Measurements from ENCODE around the gene ZMYM3. TPM values are rescaled to one million over a fixed set of nuclear protein-coding genes. Genes with fewer than 3 reads are reported as not detected.
"Not testable (repeated sequence)": the region's sequence is repeated elsewhere in the genome, so short reads cannot be mapped to it uniquely, and the experiment has no call there.

Gene ZMYM3
- total and polyA plus RNA-seq, 2 experiments from 2014 or later: 31.0 to 71.1 TPM

DNA sequence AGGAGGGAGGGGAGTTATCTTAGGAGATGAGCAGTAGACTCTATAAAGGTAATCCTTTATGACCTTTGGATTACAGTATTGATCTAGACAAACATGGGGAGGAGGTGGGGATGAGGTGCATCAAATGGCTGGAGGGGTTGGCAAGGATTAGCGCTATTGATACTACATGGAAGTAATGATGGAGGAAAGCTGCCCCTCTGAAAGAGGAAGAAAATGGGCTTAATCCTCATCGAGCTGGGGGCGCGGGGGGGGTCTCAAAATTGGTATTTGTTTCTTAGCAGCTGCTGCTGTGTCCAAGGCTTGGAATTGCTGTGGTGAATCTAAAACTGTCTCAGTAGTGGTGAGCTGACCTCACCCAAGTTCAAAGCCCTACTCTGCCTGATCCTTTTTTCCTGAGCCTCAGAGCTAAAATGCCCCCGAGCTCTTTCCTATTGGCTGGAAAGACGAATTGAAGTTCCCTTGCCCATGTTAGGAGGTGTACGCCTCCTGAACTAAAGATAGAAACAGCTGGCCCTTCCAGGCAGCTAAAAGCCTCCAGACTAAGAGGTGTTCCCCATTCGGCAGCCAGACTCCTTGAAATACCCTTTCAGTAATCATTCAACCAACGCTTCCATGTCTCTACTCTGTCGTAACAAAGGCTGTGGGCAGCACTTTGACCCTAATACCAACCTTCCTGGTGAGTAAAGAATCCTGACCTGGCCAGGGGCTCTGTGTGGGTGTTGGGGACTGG is 47.4 kb upstream of the ZMYM3 start, which contains the start of gene ITGB1BP2:
TSS of gene ITGB1BP2 (plus strand) at position 556 of the 730 bp plus-strand sequence. CDS start at position 613, 57 bp downstream.
- H3K27me3 Mint-ChIP-seq (ENCODE audit: insufficient read depth, low read depth, poor library complexity): peaks cover 4% of the 10 kb centered on the region
- TF ChIP-seq POLR2AphosphoS5 (IDR thresholded peaks at IDR 0.05; ENCODE audit: low read depth): peak; percentile 63; the same call in 1 of the 2 replicates
- TF ChIP-seq, protein P1, sequence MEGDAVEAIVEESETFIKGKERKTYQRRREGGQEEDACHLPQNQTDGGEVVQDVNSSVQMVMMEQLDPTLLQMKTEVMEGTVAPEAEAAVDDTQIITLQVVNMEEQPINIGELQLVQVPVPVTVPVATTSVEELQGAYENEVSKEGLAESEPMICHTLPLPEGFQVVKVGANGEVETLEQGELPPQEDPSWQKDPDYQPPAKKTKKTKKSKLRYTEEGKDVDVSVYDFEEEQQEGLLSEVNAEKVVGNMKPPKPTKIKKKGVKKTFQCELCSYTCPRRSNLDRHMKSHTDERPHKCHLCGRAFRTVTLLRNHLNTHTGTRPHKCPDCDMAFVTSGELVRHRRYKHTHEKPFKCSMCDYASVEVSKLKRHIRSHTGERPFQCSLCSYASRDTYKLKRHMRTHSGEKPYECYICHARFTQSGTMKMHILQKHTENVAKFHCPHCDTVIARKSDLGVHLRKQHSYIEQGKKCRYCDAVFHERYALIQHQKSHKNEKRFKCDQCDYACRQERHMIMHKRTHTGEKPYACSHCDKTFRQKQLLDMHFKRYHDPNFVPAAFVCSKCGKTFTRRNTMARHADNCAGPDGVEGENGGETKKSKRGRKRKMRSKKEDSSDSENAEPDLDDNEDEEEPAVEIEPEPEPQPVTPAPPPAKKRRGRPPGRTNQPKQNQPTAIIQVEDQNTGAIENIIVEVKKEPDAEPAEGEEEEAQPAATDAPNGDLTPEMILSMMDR (conservative IDR thresholded peaks at IDR 0.05; ENCODE audit: low read depth in 2 of 2): no peak
- peak; percentile 58 for ATAC-seq
- Histone ChIP-seq H3K27me3 (ENCODE audit: insufficient read depth) (no peaks in the 10 kb centered on the region), H2AFZ (no peak within 1 kb of the TSS), H3K36me3 (ENCODE audit: insufficient read depth) (peaks cover 23% of the 10 kb centered on the region), H3K79me2 (replicated peaks; ENCODE audit: insufficient read depth) (no peaks in the 10 kb centered on the region), H3F3A (replicated peaks; ENCODE audit: low read depth) (peaks cover 8% of the 10 kb centered on the region; the same call in 1 of the 2 replicates), H3K9me2 (ENCODE audit: insufficient read depth) (no peaks in the 10 kb centered on the region), H4K20me1 (replicated peaks; ENCODE audit: insufficient read depth) (peaks cover 8% of the 10 kb centered on the region; the same call in 1 of the 2 replicates), H3K27ac (ENCODE audit: low read depth) (peak within 1 kb of the TSS; percentile 55; the same call in 1 of the 2 replicates), H3K4me1 (ENCODE audit: insufficient read depth) (no peaks in the 10 kb centered on the region), H3K4me3 (no peak within 1 kb of the TSS), H3K4me2 (no peak within 1 kb of the TSS)
- DNase-seq (ENCODE audit: low spot score): peak; percentile 34
- H3K4me1 Mint-ChIP-seq: peaks cover 14% of the 10 kb centered on the region; the same call in 2 of the 3 replicates
- no peaks in the 10 kb centered on the region for H3K9me3 Mint-ChIP-seq
- peaks cover 79% of the 10 kb centered on the region for H3K36me3 Mint-ChIP-seq (ENCODE audit: low read depth)
- peak within 1 kb of the TSS; percentile 84 for H3K27ac Mint-ChIP-seq
- no peak within 1 kb of the TSS for H3K4me3 Mint-ChIP-seq

DNA sequence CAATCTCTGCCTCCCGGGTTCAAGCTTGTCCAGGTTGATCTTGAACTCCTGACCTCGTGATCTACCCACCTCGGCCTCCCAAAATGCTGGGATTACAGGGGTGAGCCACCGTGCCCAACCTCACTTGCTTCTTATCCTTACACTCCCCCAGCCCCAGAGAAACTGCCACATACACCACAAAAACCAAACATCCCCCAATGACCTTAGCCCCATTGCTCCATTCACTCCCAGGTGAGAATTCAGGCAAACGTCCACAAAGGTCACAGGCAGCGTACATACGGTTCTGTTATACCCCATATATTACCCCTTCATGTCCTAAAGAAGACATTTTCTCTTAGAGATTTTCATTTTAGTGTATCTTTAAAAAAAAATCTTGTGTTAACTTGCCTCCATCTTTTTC is 46.6 kb upstream of the ZMYM3 start:
- Histone ChIP-seq H3K27ac (ENCODE audit: low read depth) (peak overlapping the region; percentile 32; the same call in 1 of the 2 replicates), H3K36me3 (ENCODE audit: insufficient read depth) (peaks cover 30% of the 10 kb centered on the region)
- H3K36me3 Mint-ChIP-seq (ENCODE audit: low read depth): peaks cover 87% of the 10 kb centered on the region
- H3K4me3 Mint-ChIP-seq; H3F3A ChIP-seq (replicated peaks; ENCODE audit: low read depth); H3K4me2 ChIP-seq; H3K9me2 ChIP-seq (ENCODE audit: insufficient read depth); H3K4me1 ChIP-seq (ENCODE audit: insufficient read depth); H3K79me2 ChIP-seq (replicated peaks; ENCODE audit: insufficient read depth); DNase-seq (ENCODE audit: low spot score); H3K27me3 Mint-ChIP-seq (ENCODE audit: insufficient read depth, low read depth, poor library complexity); H3K27me3 ChIP-seq (ENCODE audit: insufficient read depth); ATAC-seq; H3K27ac Mint-ChIP-seq; H3K9me3 Mint-ChIP-seq; H4K20me1 ChIP-seq (replicated peaks; ENCODE audit: insufficient read depth); H2AFZ ChIP-seq; H3K4me3 ChIP-seq: not testable (repeated sequence)
- H3K4me1 Mint-ChIP-seq: peaks cover 14% of the 10 kb centered on the region; the same call in 2 of the 3 replicates

DNA sequence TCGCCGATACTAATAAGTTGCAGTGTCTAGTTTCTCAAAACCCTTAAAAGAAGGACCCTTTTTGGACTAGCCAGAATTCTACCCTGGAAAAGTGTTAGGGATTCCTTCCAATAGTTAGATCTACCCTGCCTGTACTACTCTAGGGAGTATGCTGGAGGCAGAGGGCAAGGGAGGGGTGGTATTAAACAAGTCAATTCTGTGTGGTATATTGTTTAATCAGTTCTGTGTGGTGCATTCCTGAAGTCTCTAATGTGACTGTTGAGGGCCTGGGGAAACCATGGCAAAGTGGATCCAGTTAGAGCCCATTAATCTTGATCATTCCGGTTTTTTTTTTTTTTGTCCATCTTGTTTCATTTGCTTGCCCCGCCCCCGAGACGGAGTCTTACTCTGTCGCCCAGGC is 46.1 kb upstream of the ZMYM3 start:
- not testable (repeated sequence) for H4K20me1 ChIP-seq (replicated peaks; ENCODE audit: insufficient read depth); H3K4me3 Mint-ChIP-seq; H3K9me3 Mint-ChIP-seq; H2AFZ ChIP-seq; H3K4me3 ChIP-seq; ATAC-seq; H3K27ac Mint-ChIP-seq; H3K27me3 ChIP-seq (ENCODE audit: insufficient read depth); H3K9me2 ChIP-seq (ENCODE audit: insufficient read depth); H3F3A ChIP-seq (replicated peaks; ENCODE audit: low read depth); H3K4me1 ChIP-seq (ENCODE audit: insufficient read depth); DNase-seq (ENCODE audit: low spot score); H3K27me3 Mint-ChIP-seq (ENCODE audit: insufficient read depth, low read depth, poor library complexity); H3K79me2 ChIP-seq (replicated peaks; ENCODE audit: insufficient read depth); H3K27ac ChIP-seq (ENCODE audit: low read depth); H3K4me2 ChIP-seq
- peaks cover 30% of the 10 kb centered on the region for H3K36me3 ChIP-seq (ENCODE audit: insufficient read depth)
- Mint-ChIP-seq H3K36me3 (ENCODE audit: low read depth) (peaks cover 87% of the 10 kb centered on the region), H3K4me1 (peaks cover 14% of the 10 kb centered on the region; the same call in 2 of the 3 replicates)
